22Rv1 (cell line): ENCODE measurements around the gene MAN2A2.

Experiments
- CTCF ChIP-seq: fragments of 450-650 bp; IDR thresholded peaks from 2 replicates; pipeline ENCODE4 v1.5.1; 2017; ENCODE audit warnings: mild to moderate bottlenecking
- ZFX ChIP-seq: fragments of 450-650 bp; IDR thresholded peaks from 2 replicates; pipeline ENCODE4 v1.6.1; 2017; ENCODE audit warnings: antibody characterized with exemption, borderline replicate concordance

GRCh38 chr15:90880381-90881145, 22.5 kb upstream of the MAN2A2 start:
- no peak for TF ChIP-seq CTCF
- no peak for TF ChIP-seq ZFX
